ENCODE data around the gene MB21D2.
"Not testable (repeated sequence)": the region's sequence is repeated elsewhere in the genome, so short reads cannot be mapped to it uniquely, and the experiment has no call there.

MB21D2 gene

GRCh38 chr3:192855434-192855833, 62.2 kb downstream of the MB21D2 start:
- no peak for DNase-seq

- peak; percentile 41 for DNase-seq
These were observed 65.8 kb downstream of the MB21D2 start for GRCh38 chr3:192851821-192852372.

DNA sequence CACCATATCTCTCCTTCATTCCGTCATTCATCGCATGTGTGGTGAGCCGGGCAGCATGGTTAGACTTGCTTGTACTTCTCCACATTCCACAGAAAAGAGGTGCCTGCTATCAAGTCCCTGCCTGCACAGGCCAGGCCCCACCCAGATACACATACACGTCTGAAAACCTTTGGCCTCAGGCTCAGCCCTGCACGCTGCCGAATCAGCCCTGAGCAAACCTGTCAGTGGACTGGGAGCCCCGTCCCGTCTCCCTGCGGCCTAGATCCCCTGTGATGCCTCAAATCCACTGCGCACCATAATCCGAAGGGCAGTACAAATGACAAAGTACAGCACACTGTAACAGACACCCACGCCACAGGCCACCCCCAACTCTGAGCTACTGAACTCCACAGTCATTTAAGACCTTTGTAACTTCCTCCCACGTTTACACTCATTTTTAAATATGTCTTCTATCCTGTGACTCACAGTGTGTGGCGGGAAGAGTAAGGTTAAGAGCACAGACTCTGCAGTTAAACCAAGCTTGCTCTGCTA, 67.1 kb downstream of the MB21D2 start:
- no peak for DNase-seq

DNA sequence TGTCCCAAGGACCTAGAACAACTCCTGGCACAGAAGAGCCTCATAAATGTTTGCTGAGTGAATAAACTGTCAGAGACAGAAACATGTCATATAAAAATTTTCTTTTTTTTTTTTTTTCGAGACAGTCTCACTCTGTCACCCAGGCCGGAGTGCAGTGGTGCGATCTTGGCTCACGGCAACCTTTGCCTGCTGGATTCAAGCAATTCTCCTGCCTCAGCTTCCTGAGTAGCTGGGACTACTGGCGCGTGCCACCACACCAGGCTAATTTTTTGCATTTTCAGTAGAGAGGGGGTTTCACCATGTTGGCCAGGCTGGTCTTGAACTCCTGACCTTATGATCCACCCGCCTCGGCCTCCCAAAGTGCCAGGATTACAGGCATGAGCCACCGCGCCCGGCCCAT, 67.8 kb downstream of the MB21D2 start:
- DNase-seq = not testable (repeated sequence)

DNA sequence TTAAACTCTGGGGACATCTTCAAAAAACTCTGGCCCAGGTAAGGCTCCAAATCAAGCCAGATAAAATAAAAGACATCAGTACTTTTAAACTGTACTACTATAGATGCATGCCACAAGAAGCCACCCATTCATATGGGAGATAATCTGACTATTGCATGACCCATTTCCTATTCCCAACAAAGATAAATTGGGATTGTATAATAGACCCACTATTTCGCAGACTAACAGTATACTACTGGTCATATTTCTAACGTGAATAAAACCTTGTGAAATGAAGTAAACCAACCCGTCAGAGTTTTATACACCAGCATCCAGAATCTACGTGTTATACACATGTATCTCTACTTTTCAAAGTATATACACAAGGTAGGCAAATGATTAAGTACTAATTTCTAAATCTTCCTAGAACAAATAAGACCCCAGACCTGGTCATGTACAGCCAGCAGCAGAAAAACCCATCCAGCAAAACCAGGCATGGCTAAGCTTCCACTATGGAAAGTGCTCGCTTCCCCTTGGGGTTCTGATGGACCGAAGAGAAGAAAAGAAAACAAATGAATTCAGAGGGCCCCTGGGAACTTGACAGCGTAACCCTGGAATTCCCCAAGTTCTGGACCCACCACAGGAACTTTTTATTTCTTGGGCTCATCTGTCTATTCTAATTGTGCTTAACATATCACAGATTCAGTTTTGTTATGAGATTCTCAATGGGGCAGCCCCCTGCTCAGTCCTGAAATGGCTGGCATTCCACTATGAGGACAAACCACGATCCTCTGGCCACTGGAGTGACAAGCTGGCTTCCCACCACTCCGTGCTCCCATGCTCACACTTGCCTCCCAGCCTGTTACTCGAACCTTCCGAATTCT, 69.1 kb downstream of the MB21D2 start:
- DNase-seq = no peak

GRCh38 chr3:192847941-192848340, 69.7 kb downstream of the MB21D2 start:
- DNase-seq = no peak

DNA sequence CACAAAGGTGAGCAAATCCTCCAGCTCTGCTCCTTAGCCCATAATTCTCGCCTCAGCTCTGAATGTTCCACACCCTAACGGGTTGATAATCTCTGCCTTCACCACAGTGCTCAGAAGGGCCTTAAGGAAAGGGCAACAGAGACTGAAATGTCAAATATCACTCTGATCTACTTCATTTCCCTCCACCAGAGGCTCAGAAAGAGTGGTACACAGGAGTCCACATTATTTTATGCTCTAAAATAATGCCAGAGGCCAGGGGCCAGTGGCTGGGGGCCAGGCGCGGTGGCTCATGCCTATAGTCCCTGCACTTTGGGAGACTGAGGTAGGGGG, 72.2 kb downstream of the MB21D2 start:
- DNase-seq = no peak

DNA sequence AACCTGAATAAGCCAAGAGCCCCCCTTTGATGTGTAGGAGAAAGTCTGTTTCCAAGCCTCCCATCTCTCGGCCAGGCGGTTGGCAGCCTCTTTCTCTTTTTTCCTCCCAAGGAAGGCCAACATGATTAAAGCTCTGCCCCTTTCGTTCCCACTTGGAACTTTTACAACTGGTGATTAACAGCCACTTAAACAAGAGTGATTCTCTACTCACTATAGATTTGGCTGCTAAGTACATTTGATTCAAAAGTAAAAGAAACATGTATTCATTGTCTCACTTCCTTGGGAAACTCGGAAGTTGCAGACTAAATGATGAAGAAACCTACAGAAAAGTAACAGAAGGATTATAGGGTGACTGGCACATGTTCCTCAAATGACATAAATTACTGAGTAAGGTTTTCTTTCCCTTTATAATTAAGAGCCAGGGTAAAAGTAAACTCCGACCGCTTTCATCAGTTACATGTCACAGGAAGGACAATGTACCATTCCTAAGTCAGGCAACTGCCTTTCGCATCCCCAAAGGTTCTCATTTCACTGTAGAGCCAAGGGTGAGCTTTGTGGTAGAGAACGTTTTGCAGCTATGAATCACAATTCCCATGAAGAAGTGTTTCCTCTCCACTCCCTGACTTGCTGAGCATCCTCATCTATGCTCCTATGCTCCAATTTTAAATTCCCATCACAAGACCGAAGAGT, 72.7 kb downstream of the MB21D2 start:
- DNase-seq = no peak

DNA sequence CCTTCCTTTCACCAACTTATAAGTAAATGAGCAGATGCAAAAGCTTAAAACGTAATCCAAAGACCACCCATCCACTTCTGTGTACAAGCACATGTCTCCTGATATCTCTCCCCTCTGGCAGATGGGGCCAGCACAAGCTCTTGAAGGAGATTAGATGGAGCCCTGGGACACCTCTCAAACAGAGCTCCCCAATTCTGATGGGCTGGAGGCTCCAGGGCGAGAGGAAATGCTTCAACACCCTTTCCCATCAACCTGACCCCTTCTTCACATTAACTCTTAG, 73.2 kb downstream of the MB21D2 start:
- DNase-seq = no peak

DNA sequence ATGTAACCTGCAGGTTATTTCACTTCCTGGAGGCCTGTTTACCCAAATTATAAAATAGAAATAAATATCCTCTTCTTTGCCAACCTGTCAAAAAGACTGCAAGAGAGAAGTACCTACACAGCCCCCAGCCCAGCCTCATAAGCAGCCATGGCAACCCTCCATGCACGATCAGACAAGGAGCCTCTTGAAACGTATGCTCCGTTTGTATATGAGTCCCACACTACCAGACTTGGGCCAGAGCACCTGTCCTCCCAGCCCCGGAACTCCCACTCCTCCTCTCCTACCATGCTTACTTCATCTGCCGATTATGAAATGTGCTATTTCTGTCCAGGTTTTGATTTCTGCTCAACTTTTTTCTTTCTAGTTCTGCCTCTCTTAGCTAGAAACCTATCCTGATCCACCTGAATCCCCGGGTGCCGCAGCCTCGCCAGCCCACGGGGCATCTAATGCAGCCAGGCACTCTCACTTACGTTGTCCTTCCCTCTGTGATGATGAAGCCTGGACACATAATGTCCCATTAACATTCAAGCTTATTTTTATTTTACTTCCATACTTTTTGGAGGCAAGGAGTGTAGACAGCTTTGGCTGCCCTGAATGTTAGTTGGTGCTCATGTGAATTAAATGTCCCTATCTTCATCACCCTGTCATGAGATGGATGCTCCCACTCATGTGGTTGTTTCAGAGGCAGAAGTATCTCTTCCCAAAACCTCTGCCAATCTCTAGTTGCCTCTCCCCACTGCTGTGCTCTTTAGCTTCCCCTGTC, 73.8 kb downstream of the MB21D2 start:
- DNase-seq = no peak

DNA sequence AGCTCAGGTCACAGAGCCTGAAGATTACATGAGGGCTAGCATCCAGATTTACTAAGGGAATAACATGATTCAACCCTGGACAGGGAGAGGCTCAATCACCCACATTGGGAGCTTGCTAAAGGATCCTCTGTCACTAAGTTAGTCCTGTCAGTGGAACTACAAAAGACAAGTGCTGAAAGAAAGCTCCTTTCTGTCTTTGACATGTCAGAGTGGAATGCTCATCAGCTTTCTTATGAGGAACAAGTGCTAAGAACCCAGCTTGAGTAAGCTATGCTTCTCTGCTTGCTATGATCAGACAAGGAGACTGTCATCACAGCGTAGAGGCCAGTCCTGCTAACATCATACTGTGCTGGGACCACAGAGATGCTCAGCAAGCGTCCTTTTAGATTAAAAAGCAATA, 74.5 kb downstream of the MB21D2 start:
- no peak for DNase-seq

DNA sequence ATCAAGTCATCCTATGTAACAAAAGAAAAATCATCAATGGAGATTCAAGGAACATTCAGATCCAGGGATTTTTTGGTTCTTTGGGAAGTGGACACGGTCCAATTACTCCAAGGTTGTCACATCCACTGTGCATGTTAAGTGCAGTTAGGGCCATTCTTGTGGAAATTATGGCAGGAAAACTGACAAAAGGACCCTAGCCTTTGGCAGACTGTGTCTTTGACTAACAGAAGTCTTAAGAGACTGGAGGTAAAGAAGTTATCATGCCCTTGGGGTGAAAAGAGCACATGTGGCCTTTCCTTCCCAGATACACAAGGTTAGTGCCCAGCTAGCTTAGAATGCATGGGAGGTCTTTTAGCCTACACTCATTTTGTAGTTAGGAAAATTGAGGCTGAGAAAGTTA, 74.9 kb downstream of the MB21D2 start:
- DNase-seq = no peak

GRCh38 chr3:192842138-192842537, 75.5 kb downstream of the MB21D2 start:
- DNase-seq = no peak

- DNase-seq = no peak
These were observed 76.2 kb downstream of the MB21D2 start for GRCh38 chr3:192841428-192841827.

GRCh38 chr3:192840143-192840836, 77.4 kb downstream of the MB21D2 start:
- DNase-seq = no peak

DNA sequence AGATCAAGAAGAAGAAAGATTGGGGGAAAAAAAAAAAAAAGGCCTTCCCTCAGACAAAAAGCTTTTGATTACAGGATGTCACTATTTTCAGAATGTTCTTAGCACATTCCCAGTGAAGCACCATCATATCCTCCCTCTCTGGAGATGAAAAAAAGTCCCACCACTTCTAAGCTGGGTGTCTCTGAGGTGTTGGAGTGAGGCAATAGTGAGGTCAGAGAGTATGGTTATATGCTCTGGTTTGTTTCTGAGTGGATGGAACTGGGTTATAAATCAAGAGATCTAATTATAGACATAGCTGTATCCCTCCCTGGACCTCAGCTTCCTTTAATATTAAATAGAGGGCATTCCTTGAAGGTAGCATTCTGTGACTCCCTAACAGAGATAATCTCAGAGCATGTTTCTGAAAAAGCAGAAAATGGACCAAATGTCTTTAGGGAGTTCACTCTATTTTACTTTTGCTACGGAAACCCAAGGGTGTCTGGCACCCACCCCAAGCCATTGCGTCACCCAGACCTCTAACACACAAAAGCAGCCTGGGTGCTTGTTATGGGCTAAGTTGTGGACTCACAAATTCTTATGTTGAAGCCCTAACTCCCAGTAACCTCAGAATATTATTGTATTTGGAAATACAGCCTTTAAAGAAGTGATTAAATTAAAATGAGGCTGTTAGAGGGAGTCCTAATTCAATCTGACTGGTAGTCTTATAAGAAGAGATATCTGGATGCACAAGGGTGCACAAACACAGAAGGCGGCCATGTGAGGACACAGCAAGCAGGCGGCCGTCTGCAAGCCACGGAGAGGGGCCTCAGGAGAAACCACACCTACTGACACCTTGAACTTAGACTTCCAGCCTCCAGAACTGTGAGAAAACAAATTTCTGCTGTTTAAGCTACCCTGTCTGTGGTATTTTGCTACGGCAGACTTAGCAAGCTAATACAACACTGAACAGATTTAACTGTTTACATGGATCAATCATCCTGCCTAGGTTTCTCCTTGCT, 81.5 kb downstream of the MB21D2 start:
- DNase-seq = no peak

- DNase-seq = no peak
These were observed 83.2 kb downstream of the MB21D2 start for GRCh38 chr3:192834428-192834827.

DNA sequence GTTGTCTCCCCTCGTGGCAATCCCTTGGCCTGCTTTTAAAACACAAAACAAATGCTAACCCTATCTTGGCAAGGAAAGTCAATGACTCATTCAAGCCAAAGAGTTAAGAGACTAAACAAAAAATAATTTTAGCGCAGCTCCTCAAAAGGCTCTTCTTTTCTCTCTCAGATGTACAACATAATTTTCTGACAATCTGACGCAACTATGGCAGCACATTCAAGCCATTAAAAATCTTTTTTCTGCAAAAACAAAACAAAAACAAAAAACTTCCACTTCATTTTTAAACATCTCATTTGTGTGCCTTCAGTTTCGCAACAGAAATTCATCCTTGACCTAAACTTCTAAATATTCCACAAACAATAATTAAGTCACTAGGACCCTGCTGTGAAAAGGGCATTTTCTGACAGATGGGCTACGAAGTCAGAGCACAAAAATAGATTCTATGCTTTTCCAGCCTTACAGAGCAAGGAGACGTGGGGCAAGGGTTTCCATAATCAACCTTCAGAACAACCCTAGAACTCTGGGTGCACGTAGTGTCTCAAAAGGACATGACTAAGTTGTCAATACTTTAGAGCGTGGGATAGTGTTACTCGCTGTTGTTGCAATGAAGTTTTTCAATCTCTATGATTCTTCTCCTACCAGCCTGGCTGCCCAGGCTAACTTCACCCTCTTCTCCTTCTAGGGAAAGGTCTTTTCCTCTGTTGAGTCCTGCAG, 84.3 kb downstream of the MB21D2 start:
- peak; percentile 33 for DNase-seq

GRCh38 chr3:192831801-192832347, 85.8 kb downstream of the MB21D2 start:
- no peak for DNase-seq

DNA sequence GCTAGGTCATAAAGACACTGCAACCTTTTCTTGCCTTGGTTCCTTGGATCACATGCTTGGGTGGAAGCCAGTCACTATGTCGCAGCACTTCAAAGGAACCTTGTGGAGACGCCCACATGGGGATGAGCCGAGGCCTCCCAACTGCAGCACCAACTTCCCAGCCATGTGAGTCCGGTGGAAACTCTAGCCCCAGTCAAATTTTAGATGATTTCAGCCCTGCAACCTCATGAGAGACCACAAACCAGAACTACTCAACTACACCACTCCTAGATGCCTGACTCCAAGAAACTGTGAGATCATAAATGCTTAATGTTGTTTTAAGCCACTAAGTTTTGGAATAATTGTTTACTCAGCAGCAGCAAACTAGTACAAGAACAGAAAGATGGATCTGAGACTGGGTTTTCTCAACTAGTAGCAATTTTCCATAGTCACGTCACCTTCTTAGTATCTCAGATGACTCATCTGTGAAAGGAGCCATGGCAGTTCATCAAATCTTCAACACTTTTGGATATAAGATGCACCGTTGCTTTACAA, 86.5 kb downstream of the MB21D2 start:
- no peak for DNase-seq
